WERI-Rb-1 (cell line): ENCODE data around the gene ZNF76.
A peak's percentile ranks its signal among the peaks of the same experiment; 100 is the strongest.

ENCODE experiments used
- DNase-seq: peaks from one replicate; pipeline ENCODE4 v3.0.0-alpha.2; 2020
- H3K27ac ChIP-seq: fragments of 250-450 bp; sonication (Bioruptor Pico); 2 replicates; pipeline ENCODE4 v1.5.1; 2020; ENCODE audit warnings: mild to moderate bottlenecking, moderate library complexity
- H3K27me3 ChIP-seq: fragments of 250-450 bp; sonication (Bioruptor Pico); 2 replicates; pipeline ENCODE4 v1.5.1; 2021; ENCODE audit warnings: mild to moderate bottlenecking, low read depth, moderate library complexity; ENCODE audit not compliant: insufficient read depth, severe bottlenecking
- H3K36me3 ChIP-seq: fragments of 250-450 bp; sonication (Bioruptor Pico); 2 replicates; pipeline ENCODE4 v1.5.1; 2020; ENCODE audit warnings: mild to moderate bottlenecking, moderate library complexity
- H3K4me3 ChIP-seq: 2 replicates; pipeline ENCODE4 v1.5.1; 2011; ENCODE audit warnings: low read depth, mild to moderate bottlenecking, control low read depth, low read length
- H3K9me3 ChIP-seq: fragments of 250-450 bp; sonication (Bioruptor Pico); 2 replicates; pipeline ENCODE4 v1.5.1; 2021; ENCODE audit warnings: mild to moderate bottlenecking, moderate library complexity; ENCODE audit not compliant: severe bottlenecking
- CTCF ChIP-seq: IDR thresholded peaks from 2 replicates; pipeline ENCODE4 v1.5.1; 2011; ENCODE audit warnings: low read depth, mild to moderate bottlenecking, control low read depth, inconsistent platforms, low read length

ZNF76 gene

GRCh38 chr6:35293681-35294080 lies 34.1 kb downstream of the ZNF76 start:
- H3K36me3 ChIP-seq = peaks cover 84% of the 10 kb centered on the region
- H3K9me3 ChIP-seq = no peaks in the 10 kb centered on the region

GRCh38 chr6:35294308-35294945 lies 34.9 kb downstream of the ZNF76 start:
- TF ChIP-seq CTCF = peak; percentile 97
- peak; percentile 68 for DNase-seq
- Histone ChIP-seq H3K9me3 (no peaks in the 10 kb centered on the region), H3K27me3 (no peaks in the 10 kb centered on the region), H3K36me3 (peaks cover 76% of the 10 kb centered on the region), H3K4me3 (no peak overlapping the region), H3K27ac (no peak overlapping the region)

More at GRCh38 chr6:35293681-35294080, 34.1 kb downstream of the ZNF76 start:
- Histone ChIP-seq H3K27me3 (no peaks in the 10 kb centered on the region), H3K4me3 (no peak overlapping the region), H3K27ac (no peak overlapping the region)
- no peak for TF ChIP-seq CTCF
- DNase-seq = no peak

- Histone ChIP-seq H3K9me3 (no peaks in the 10 kb centered on the region), H3K27ac (no peak overlapping the region), H3K4me3 (no peak overlapping the region), H3K36me3 (peaks cover 70% of the 10 kb centered on the region), H3K27me3 (no peaks in the 10 kb centered on the region)
- TF ChIP-seq CTCF = no peak
- no peak for DNase-seq
Measured at GRCh38 chr6:35295036-35295435, 35.5 kb downstream of the ZNF76 start.

GRCh38 chr6:35295521-35296315 lies 36.2 kb downstream of the ZNF76 start:
- Histone ChIP-seq H3K27ac (no peak overlapping the region), H3K36me3 (peaks cover 64% of the 10 kb centered on the region)

GRCh38 chr6:35296931-35297600 lies 37.5 kb downstream of the ZNF76 start:
- Histone ChIP-seq H3K36me3 (peaks cover 50% of the 10 kb centered on the region), H3K27ac (peak overlapping the region; percentile 70), H3K27me3 (no peaks in the 10 kb centered on the region), H3K4me3 (no peak overlapping the region), H3K9me3 (no peaks in the 10 kb centered on the region)
- DNase-seq = no peak
- TF ChIP-seq CTCF = no peak

More at GRCh38 chr6:35295521-35296315, 36.2 kb downstream of the ZNF76 start:
- Histone ChIP-seq H3K4me3 (no peak overlapping the region), H3K27me3 (no peaks in the 10 kb centered on the region), H3K9me3 (no peaks in the 10 kb centered on the region)
- no peak for DNase-seq
- TF ChIP-seq CTCF = no peak
